Measurements from ENCODE around the gene MINDY4. TPM values are rescaled to one million over a fixed set of nuclear protein-coding genes. Genes with fewer than 3 reads are reported as not detected.

MINDY4 gene
- total RNA-seq, 3 donors from 2014 or later = 4.0 to 9.1 (median 4.7) TPM

DNA sequence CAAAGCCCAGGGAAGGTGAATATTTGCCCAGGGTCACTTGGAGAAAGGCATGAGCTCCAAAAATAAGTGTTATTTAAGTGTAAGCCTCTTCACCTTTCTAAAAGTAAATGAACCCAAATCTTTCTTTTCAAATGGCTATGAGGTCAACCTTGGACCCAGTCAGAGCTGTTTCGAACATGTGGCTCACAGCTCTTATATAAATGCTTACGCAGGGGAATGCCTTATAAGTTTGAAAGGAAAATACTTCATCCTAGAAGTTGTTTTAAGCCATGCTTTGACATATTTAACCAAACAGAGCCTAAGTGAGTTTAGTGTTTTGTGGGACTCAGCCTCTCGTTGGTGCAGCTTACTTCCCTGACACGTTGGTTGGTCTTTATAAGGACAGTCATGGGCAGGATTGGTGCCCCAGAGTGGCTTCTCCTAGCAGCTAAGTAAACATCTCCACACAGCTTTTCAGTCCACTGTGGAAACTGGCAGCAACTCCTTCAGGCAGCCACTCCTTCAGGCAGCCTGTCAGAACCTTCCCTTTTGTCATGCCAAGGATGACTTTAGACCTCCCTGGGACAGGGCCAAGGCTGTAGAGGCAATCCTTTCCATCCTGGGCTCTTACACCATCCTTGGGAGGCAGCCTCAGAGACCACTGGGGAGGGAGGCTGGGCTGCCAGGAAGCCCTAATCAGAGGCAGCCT is 43.6 kb downstream of the MINDY4 start:
- intact Hi-C loops (cut with DNase I, micrococcal nuclease) = no loop called here
- ATAC-seq (peak; percentile 31), DNase-seq (no peak)

DNA sequence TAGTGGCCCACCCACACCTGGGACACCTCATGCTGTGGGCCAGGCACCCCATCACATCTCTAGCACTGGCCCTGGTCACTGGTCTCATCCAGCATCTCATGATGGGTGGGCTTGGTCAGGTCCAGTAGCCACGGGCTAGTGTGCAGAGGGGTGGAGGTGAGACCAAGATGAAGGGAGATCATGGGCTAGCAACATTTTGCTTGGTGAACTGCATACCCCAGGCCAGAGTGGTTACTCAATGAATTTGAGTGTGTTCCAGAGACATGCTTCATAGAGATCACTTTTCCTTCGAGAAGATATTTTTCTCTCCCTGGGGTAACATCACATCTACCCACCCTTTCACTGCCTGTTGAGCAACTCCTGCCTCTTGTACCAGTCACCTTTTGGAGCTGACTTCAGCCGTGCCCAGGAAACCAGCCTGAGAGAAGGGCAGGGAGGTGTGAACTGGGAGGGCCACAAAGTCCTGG is 44.2 kb downstream of the MINDY4 start:
- Histone ChIP-seq H3K4me1 (ENCODE audit: low read depth) (no peaks in the 10 kb centered on the region), H3K9me3 (no peaks in the 10 kb centered on the region), H3K4me3 (no peak overlapping the region), H3K36me3 (ENCODE audit: low read depth) (no peaks in the 10 kb centered on the region)
- TF ChIP-seq, protein P1, sequence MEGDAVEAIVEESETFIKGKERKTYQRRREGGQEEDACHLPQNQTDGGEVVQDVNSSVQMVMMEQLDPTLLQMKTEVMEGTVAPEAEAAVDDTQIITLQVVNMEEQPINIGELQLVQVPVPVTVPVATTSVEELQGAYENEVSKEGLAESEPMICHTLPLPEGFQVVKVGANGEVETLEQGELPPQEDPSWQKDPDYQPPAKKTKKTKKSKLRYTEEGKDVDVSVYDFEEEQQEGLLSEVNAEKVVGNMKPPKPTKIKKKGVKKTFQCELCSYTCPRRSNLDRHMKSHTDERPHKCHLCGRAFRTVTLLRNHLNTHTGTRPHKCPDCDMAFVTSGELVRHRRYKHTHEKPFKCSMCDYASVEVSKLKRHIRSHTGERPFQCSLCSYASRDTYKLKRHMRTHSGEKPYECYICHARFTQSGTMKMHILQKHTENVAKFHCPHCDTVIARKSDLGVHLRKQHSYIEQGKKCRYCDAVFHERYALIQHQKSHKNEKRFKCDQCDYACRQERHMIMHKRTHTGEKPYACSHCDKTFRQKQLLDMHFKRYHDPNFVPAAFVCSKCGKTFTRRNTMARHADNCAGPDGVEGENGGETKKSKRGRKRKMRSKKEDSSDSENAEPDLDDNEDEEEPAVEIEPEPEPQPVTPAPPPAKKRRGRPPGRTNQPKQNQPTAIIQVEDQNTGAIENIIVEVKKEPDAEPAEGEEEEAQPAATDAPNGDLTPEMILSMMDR (IDR thresholded peaks at IDR 0.05) = no peak
- no peak for ATAC-seq
- DNase-seq = no peak
- intact Hi-C loops (cut with DNase I, micrococcal nuclease) = no loop called here

More for the DNA sequence above, 43.6 kb downstream of the MINDY4 start:
- H3K9me3 ChIP-seq = no peaks in the 10 kb centered on the region
- H3K36me3 ChIP-seq (ENCODE audit: low read depth) = no peaks in the 10 kb centered on the region
- H3K4me1 ChIP-seq (ENCODE audit: low read depth) = no peaks in the 10 kb centered on the region
- H3K4me3 ChIP-seq = no peak overlapping the region
- TF ChIP-seq, protein P1 (IDR thresholded peaks at IDR 0.05) = no peak

DNA sequence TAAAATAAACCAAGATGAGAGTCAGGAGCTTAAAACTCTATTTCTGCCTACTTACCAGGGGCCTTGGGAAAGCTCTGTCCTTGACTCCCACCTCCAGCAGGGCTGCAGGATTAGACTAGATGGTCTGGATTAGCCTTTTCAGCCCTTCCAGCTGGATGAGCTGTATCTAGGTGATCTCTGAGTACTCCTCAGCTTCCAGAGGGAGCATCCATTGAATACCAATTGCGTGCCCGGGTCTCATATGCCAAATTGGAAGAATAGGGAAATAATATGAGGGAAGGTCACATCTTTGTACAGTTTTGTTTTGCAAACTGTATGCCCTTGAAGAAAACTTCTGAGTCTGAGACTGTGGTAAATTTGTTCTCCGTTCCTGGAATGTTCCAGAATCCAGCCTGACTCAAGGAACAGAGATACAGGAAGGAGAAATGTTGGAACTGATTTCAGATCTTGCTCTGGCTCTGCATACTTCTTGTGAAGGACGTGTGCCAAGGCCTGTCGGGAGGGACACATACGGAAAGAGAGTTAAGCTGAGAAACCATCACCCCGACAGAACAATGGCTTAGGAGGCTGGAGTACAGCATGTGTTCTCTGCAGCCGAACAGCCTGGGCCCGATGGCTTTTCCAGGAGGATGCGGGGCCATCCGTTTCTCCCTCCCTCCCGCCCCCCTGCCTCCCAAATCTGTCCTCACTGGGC is 44.9 kb downstream of the MINDY4 start:
- intact Hi-C loops (cut with DNase I, micrococcal nuclease) = no loop called here
- no peak overlapping the region for H3K4me3 ChIP-seq
- H3K36me3 ChIP-seq (ENCODE audit: low read depth) = no peaks in the 10 kb centered on the region
- H3K9me3 ChIP-seq = no peaks in the 10 kb centered on the region
- TF ChIP-seq, protein P1 (IDR thresholded peaks at IDR 0.05) = no peak
- H3K4me1 ChIP-seq (ENCODE audit: low read depth) = no peaks in the 10 kb centered on the region
- DNase-seq (no peak), ATAC-seq (no peak)

DNA sequence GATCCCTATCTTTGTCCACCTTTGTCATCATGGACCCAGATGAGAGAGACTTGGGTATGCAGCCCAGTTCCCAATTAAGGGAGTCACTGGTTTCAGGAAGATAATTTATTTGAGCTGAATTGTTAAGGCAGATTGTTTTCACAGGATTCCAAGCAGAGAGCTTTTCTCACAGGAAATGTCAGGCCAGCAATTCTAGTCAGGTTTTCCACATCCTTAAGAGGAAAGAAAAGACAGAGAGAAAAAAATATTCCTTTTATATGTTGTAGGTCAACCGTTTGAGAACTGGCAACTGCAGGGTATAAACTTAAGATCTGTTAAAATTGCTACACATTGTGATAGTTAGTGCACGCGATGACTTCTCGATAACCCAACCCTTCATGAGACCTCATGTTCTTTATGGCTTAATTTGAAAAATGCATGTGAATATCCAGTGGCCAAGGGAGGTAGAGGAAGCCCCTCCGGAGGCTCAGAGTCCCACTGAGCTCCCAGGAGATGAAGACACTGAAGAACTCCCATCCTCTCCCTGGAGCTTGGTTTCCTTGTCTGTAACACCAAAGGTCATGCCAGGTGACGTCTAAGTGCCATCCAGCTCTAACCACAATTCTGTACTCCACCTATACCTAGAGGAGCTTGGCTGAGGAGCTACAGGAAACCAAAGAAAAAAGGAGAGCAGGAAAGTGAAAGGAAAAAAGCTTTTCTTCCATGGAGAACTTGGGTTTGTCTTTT is 45.6 kb downstream of the MINDY4 start:
- no peaks in the 10 kb centered on the region for H3K4me1 ChIP-seq (ENCODE audit: low read depth)
- TF ChIP-seq, protein P1 (IDR thresholded peaks at IDR 0.05) = no peak
- no peak for DNase-seq
- H3K4me3 ChIP-seq = no peak overlapping the region
- no peaks in the 10 kb centered on the region for H3K36me3 ChIP-seq (ENCODE audit: low read depth)
- no peaks in the 10 kb centered on the region for H3K9me3 ChIP-seq
- peak; percentile 48 for ATAC-seq
- intact Hi-C loops (cut with DNase I, micrococcal nuclease) = no loop called here

DNA sequence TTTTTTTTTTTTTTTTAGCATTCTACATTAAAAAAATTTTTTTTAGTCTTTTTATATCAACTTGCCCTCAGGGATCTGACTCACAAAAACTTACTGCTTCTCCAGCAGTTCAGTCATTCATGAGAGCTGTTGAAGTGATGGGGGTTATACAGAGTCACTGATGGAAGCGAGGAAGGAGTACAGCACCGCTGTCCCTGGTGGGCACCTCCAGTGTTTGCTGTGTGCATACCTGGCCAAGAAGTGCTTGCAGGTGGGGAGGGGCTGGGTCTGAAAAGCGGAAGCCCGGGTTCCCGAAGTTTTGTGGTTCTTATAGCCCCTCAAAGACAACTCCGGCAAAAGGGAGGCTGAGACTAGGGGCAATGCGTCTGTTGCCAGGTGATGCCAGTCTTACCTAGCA is 46.2 kb downstream of the MINDY4 start:
- no peaks in the 10 kb centered on the region for H3K9me3 ChIP-seq
- ATAC-seq (no peak), DNase-seq (no peak)
- TF ChIP-seq, protein P1 (IDR thresholded peaks at IDR 0.05) = no peak
- no peaks in the 10 kb centered on the region for H3K36me3 ChIP-seq (ENCODE audit: low read depth)
- no peak overlapping the region for H3K4me3 ChIP-seq
- intact Hi-C loops (cut with DNase I, micrococcal nuclease) = no loop called here
- H3K4me1 ChIP-seq (ENCODE audit: low read depth) = no peaks in the 10 kb centered on the region
